Activated naive CD8-positive, alpha-beta T cell treated with anti-CD3 and anti-CD28 coated beads, Interleukin-2, amount 10 ng/mL, durations not matched to agents 7 days and 5 days (primary cell): Measurements from ENCODE around the gene LDLRAD4. TPM values are rescaled to one million over a fixed set of nuclear protein-coding genes. Genes with fewer than 3 reads are reported as not detected.
"Not testable (repeated sequence)": the region's sequence is repeated elsewhere in the genome, so short reads cannot be mapped to it uniquely, and the experiment has no call there.

ENCODE experiments used
- ATAC-seq: fragments of 150-1000 bp; cut with Tn5 transposase; one replicate; pipeline ENCODE4 v1.10.0; 2021; ENCODE audit warnings: low read depth, moderate library complexity
- POLR2A ChIA-PET: fragments of 350-600 bp; sonication (Branson Sonifier 250); formaldehyde crosslinking; loops from one replicate; lab custom pipeline; 2021; ENCODE audit warnings: antibody characterized with exemption; lab: Charles Lee
- DNase-seq: peaks from one replicate; pipeline ENCODE4 v3.0.0; 2021
- H3K27ac Mint-ChIP-seq: one replicate; pipeline ENCODE4 v1.8.0; 2022; ENCODE audit warnings: mild to moderate bottlenecking, mixed read lengths
- H3K27me3 Mint-ChIP-seq: one replicate; pipeline ENCODE4 v1.8.0; 2022; ENCODE audit warnings: mild to moderate bottlenecking, moderate library complexity, mixed read lengths
- H3K36me3 Mint-ChIP-seq: one replicate; pipeline ENCODE4 v1.8.0; 2021; ENCODE audit warnings: mild to moderate bottlenecking, mixed read lengths
- H3K4me1 Mint-ChIP-seq: one replicate; pipeline ENCODE4 v1.8.0; 2021; ENCODE audit warnings: mixed read lengths
- H3K4me3 Mint-ChIP-seq: one replicate; pipeline ENCODE4 v1.8.0; 2022; ENCODE audit warnings: mild to moderate bottlenecking, moderate library complexity, mixed read lengths
- H3K9me3 Mint-ChIP-seq: one replicate; pipeline ENCODE4 v1.8.0; 2021; ENCODE audit warnings: mixed read lengths
- total RNA-seq, 2 experiments: library from RNA; stranded (reverse); gene quantifications; one replicate each; pipeline ENCODE4 v1.2.3, GENCODE V29; 2021

LDLRAD4 gene
- total RNA-seq, 2 experiments from 2014 or later = 40.3 to 44.3 TPM

GRCh38 chr18:13335903-13336302, 117.3 kb downstream of the LDLRAD4 start:
- POLR2A ChIA-PET = no interaction called here
- Mint-ChIP-seq H3K9me3 (peaks cover 5% of the 10 kb centered on the region), H3K27ac (no peak overlapping the region), H3K36me3 (peaks cover 15% of the 10 kb centered on the region), H3K27me3 (peaks cover 2% of the 10 kb centered on the region), H3K4me1 (peaks cover 2% of the 10 kb centered on the region), H3K4me3 (no peak overlapping the region)
- DNase-seq (no peak), ATAC-seq (no peak)

- POLR2A ChIA-PET = no interaction called here
- peaks cover 2% of the 10 kb centered on the region for H3K27me3 Mint-ChIP-seq
- peaks cover 2% of the 10 kb centered on the region for H3K4me1 Mint-ChIP-seq
- H3K9me3 Mint-ChIP-seq = peaks cover 8% of the 10 kb centered on the region
- H3K36me3 Mint-ChIP-seq = peaks cover 18% of the 10 kb centered on the region
- no peak overlapping the region for H3K4me3 Mint-ChIP-seq
- no peak for ATAC-seq
- no peak overlapping the region for H3K27ac Mint-ChIP-seq
- DNase-seq = no peak
These were observed 118.3 kb downstream of the LDLRAD4 start for GRCh38 chr18:13336841-13337240.

GRCh38 chr18:13337369-13337768, 118.8 kb downstream of the LDLRAD4 start:
- DNase-seq (no peak), ATAC-seq (no peak)
- Mint-ChIP-seq H3K27ac (no peak overlapping the region), H3K27me3 (peaks cover 2% of the 10 kb centered on the region), H3K9me3 (peaks cover 10% of the 10 kb centered on the region), H3K36me3 (peaks cover 18% of the 10 kb centered on the region), H3K4me1 (peaks cover 2% of the 10 kb centered on the region), H3K4me3 (no peak overlapping the region)
- POLR2A ChIA-PET = no interaction called here

- DNase-seq (no peak), ATAC-seq (no peak)
- POLR2A ChIA-PET = no interaction called here
- Mint-ChIP-seq H3K27me3 (peaks cover 2% of the 10 kb centered on the region), H3K4me3 (no peak overlapping the region), H3K36me3 (peaks cover 18% of the 10 kb centered on the region), H3K9me3 (peaks cover 12% of the 10 kb centered on the region), H3K4me1 (peaks cover 2% of the 10 kb centered on the region), H3K27ac (no peak overlapping the region)
These were observed 119.8 kb downstream of the LDLRAD4 start for GRCh38 chr18:13338318-13338717.

GRCh38 chr18:13339653-13340052, 121.1 kb downstream of the LDLRAD4 start:
- H3K9me3 Mint-ChIP-seq = peaks cover 9% of the 10 kb centered on the region
- no peak overlapping the region for H3K27ac Mint-ChIP-seq

GRCh38 chr18:13346449-13346848, 127.9 kb downstream of the LDLRAD4 start:
- ATAC-seq, DNase-seq, H3K4me3 Mint-ChIP-seq, H3K27ac Mint-ChIP-seq, H3K27me3 Mint-ChIP-seq, POLR2A ChIA-PET, H3K4me1 Mint-ChIP-seq: not testable (repeated sequence)
- peaks cover 23% of the 10 kb centered on the region for H3K36me3 Mint-ChIP-seq
- H3K9me3 Mint-ChIP-seq = peaks cover 15% of the 10 kb centered on the region

More at GRCh38 chr18:13339653-13340052, 121.1 kb downstream of the LDLRAD4 start:
- peaks cover 19% of the 10 kb centered on the region for H3K36me3 Mint-ChIP-seq
- no peak for ATAC-seq
- peaks cover 4% of the 10 kb centered on the region for H3K4me1 Mint-ChIP-seq
- no peak overlapping the region for H3K4me3 Mint-ChIP-seq
- POLR2A ChIA-PET = interaction anchor here (0.7 kb wide), 1 partner anchor 74 kb away, joined by 4 read pairs; no protein-coding TSS in a partner anchor
- DNase-seq = no peak
- H3K27me3 Mint-ChIP-seq = peaks cover 2% of the 10 kb centered on the region

GRCh38 chr18:13353084-13353823, 134.7 kb downstream of the LDLRAD4 start:
- peaks cover 13% of the 10 kb centered on the region for H3K9me3 Mint-ChIP-seq
- ATAC-seq (peak; percentile 97), DNase-seq (no peak)
- peak overlapping the region; percentile 88 for H3K27ac Mint-ChIP-seq
- H3K27me3 Mint-ChIP-seq = no peaks in the 10 kb centered on the region
- POLR2A ChIA-PET = interaction anchor here (0.6 to 1.3 kb wide), 4 partner anchors 10 to 134 kb away, joined by 3 read pairs; partner anchors contain the start of gene LDLRAD4
- H3K36me3 Mint-ChIP-seq = peaks cover 14% of the 10 kb centered on the region
- peak overlapping the region; percentile 52 for H3K4me3 Mint-ChIP-seq
- H3K4me1 Mint-ChIP-seq = peaks cover 10% of the 10 kb centered on the region

- Mint-ChIP-seq H3K27ac (no peak overlapping the region), H3K36me3 (peaks cover 12% of the 10 kb centered on the region), H3K4me1 (peaks cover 15% of the 10 kb centered on the region), H3K9me3 (peaks cover 13% of the 10 kb centered on the region), H3K4me3 (no peak overlapping the region), H3K27me3 (no peaks in the 10 kb centered on the region)
- DNase-seq (no peak), ATAC-seq (no peak)
- POLR2A ChIA-PET = no interaction called here
These were observed 135.8 kb downstream of the LDLRAD4 start for GRCh38 chr18:13354402-13354801.

- Mint-ChIP-seq H3K36me3 (peaks cover 4% of the 10 kb centered on the region), H3K4me1 (peaks cover 15% of the 10 kb centered on the region), H3K9me3 (peaks cover 4% of the 10 kb centered on the region), H3K27me3 (no peaks in the 10 kb centered on the region), H3K4me3 (no peak overlapping the region), H3K27ac (no peak overlapping the region)
- POLR2A ChIA-PET = no interaction called here
- no peak for ATAC-seq
- no peak for DNase-seq
These were observed 137.5 kb downstream of the LDLRAD4 start for GRCh38 chr18:13356032-13356431.

GRCh38 chr18:13357289-13357688, 138.7 kb downstream of the LDLRAD4 start:
- Mint-ChIP-seq H3K9me3 (peaks cover 4% of the 10 kb centered on the region), H3K27ac (no peak overlapping the region), H3K4me1 (peaks cover 15% of the 10 kb centered on the region), H3K36me3 (no peaks in the 10 kb centered on the region), H3K4me3 (no peak overlapping the region), H3K27me3 (no peaks in the 10 kb centered on the region)
- DNase-seq (no peak), ATAC-seq (no peak)
- POLR2A ChIA-PET = interaction anchor here (0.5 kb wide), 1 partner anchor 16 kb away, joined by 3 read pairs; no protein-coding TSS in a partner anchor

GRCh38 chr18:13359210-13359609, 140.7 kb downstream of the LDLRAD4 start:
- no peak for ATAC-seq
- Mint-ChIP-seq H3K4me1 (peaks cover 5% of the 10 kb centered on the region), H3K27ac (no peak overlapping the region), H3K9me3 (peaks cover 3% of the 10 kb centered on the region), H3K27me3 (no peaks in the 10 kb centered on the region), H3K36me3 (no peaks in the 10 kb centered on the region), H3K4me3 (no peak overlapping the region)
- POLR2A ChIA-PET = no interaction called here
- no peak for DNase-seq

- H3K27ac Mint-ChIP-seq = no peak overlapping the region
- H3K9me3 Mint-ChIP-seq = peaks cover 3% of the 10 kb centered on the region
- ATAC-seq = no peak
- no peak overlapping the region for H3K4me3 Mint-ChIP-seq
- DNase-seq = no peak
- no peaks in the 10 kb centered on the region for H3K27me3 Mint-ChIP-seq
- POLR2A ChIA-PET = no interaction called here
- peaks cover 5% of the 10 kb centered on the region for H3K4me1 Mint-ChIP-seq
- no peaks in the 10 kb centered on the region for H3K36me3 Mint-ChIP-seq
These were observed 142.9 kb downstream of the LDLRAD4 start for GRCh38 chr18:13361431-13361830.

- Mint-ChIP-seq H3K9me3 (peaks cover 3% of the 10 kb centered on the region), H3K36me3 (no peaks in the 10 kb centered on the region), H3K4me1 (peaks cover 5% of the 10 kb centered on the region), H3K27ac (no peak overlapping the region), H3K27me3 (no peaks in the 10 kb centered on the region), H3K4me3 (no peak overlapping the region)
- DNase-seq (no peak), ATAC-seq (no peak)
- POLR2A ChIA-PET = no interaction called here
These were observed 143.5 kb downstream of the LDLRAD4 start for GRCh38 chr18:13362051-13362450.

GRCh38 chr18:13362607-13363006, 144.0 kb downstream of the LDLRAD4 start:
- no peaks in the 10 kb centered on the region for H3K36me3 Mint-ChIP-seq
- no peak for ATAC-seq

More at GRCh38 chr18:13362607-13363006, 144.0 kb downstream of the LDLRAD4 start:
- no peak overlapping the region for H3K4me3 Mint-ChIP-seq
- POLR2A ChIA-PET = interaction anchor here (1.2 kb wide), 1 partner anchor 9 kb away, joined by 3 read pairs; no protein-coding TSS in a partner anchor
- no peak overlapping the region for H3K27ac Mint-ChIP-seq
- H3K27me3 Mint-ChIP-seq = no peaks in the 10 kb centered on the region
- no peak for DNase-seq
- peaks cover 5% of the 10 kb centered on the region for H3K4me1 Mint-ChIP-seq
- H3K9me3 Mint-ChIP-seq = no peaks in the 10 kb centered on the region
